DMS 273 (cell line): ENCODE data around the gene ECI1.
A peak's percentile ranks its signal among the peaks of the same experiment; 100 is the strongest.

ENCODE experiments used
- DNase-seq: peaks from one replicate; lab custom pipeline; 2025; ENCODE audit not compliant: unreplicated experiment; lab: John Stamatoyannopoulos, UW

Gene ECI1, protein sequence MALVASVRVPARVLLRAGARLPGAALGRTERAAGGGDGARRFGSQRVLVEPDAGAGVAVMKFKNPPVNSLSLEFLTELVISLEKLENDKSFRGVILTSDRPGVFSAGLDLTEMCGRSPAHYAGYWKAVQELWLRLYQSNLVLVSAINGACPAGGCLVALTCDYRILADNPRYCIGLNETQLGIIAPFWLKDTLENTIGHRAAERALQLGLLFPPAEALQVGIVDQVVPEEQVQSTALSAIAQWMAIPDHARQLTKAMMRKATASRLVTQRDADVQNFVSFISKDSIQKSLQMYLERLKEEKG

DNA sequence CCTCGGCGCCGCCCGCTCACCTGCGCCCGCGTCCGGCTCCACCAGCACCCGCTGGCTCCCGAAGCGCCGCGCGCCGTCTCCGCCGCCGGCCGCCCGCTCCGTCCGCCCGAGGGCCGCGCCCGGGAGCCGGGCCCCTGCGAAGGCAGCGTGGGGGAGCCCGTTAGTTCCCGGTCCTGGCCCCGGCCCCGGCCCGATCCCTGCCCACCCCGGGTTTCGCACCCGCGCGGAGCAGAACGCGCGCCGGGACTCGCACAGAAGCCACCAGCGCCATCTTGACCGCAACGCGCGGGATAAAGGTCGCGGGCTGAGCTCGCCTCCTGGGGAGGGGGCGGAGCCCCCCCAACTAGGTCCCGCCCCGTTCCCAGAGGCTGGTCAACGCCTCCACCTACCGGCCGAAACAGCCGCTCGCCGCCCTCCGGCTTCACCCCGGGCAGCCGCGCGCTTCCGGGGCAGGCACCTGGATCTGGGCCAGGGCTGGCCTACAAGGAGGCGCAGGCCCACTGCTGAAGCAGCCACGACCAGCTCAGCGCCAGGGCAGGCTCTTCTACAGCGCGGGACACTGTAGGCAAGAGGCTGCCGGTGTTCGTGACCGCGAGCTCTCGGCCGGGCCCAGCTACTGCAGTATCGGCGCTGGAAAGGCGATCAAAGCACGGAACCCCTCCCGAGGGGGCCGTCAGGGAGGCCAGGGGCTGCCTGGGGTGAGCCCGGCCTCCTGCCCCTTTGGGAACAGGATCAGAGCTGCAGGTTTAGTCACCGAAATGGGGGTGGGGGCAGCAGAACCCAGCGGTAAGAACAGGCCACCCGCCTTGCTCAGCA, at the start of gene ECI1:
Gene ECI1 (minus strand): TSS at position 292 of the 816 bp plus-strand sequence. CDS start 21 bp downstream, at position 271.
- DNase-seq = peak; percentile 99

DNA sequence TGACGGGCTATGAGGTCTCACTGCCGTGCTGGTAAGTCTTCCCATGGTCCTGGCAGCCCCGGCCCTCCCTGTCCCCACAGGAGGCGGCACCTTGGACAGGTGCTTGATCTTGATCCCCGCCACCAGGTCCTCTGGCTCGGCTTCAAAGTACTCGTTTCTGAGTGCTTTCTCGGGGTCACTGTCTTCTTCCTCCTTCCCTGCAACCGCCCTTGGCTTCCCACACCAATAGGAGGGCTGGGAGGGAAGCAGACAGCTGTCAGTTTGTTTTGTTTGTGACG, 48.5 kb upstream of the ECI1 start:
- no peak for DNase-seq

DNA sequence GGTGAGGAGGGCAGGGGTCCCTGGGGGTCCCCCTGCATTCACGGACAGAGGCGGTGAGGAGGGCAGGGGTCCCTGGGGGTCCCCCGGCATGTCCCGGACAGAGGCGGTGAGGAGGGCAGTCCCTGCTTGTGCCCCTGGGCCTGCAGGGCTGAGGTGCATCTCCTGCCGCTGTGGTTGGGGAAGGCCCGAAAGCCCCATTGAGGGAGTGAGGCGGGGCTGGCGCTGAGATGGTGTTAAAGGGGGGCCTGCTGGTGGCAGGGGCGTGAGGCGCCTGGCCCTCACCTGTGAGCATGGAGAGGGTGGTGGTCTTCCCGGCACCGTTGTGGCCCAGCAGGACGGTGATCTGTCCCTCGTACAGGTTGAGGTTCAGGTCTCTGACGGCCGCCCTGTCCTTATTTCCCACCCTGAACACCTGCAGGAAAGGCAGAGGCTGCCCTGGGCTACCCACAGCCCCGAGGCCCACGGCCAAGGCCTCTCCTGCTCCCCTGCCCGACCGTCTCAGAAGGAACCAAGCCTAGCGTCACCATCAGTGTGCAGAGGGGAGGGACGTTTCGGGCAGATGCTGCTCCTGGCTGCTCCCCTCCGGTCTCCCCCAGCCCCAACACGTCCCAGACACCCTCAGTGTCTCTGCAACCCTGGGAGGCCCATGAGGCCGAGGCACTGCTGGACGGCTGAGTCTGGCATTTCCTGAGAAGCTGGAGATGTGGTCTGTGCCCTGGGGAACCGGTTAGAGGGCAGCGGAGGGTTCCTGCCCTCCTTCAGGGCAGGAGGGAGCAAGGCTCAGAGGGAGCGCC, 47.9 kb upstream of the ECI1 start:
- DNase-seq = no peak

DNA sequence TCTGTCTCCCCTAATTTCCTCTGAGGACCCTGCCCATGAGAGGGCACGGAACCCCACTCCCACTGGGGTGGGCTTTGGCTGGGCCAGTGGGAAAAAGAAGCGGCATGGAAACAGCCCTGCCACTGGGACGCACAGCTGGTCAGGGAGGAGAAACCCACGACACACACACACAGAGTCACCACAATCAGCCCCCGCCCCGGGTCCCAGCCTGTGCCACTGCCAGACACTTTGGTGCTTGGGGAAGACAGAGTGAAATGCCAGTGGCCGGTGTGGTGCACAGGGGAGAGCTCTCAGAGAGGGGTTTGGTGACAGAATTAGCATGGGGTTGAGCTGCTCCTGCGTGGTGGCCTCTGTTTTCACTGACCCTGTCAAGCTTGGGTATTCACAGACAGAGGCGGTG, 47.2 kb upstream of the ECI1 start:
- DNase-seq = no peak

DNA sequence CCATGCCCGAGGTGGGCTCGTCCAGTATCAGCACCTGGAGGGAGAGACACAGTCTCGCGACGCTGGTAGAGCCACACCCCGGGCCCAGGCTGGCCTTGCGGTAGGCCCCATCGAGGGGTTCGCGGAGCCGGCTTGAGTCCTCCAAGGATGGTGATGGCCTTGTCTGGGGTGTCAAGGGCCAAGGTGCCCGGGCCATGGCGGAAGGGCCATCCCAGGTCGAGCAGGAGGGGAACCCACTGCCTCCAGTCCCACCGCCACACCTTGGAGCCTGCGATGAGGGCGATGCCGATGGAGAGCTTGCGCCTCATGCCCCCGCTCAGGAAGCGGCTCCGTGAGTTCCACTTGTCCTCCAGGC, 46.1 kb upstream of the ECI1 start:
- no peak for DNase-seq

DNA sequence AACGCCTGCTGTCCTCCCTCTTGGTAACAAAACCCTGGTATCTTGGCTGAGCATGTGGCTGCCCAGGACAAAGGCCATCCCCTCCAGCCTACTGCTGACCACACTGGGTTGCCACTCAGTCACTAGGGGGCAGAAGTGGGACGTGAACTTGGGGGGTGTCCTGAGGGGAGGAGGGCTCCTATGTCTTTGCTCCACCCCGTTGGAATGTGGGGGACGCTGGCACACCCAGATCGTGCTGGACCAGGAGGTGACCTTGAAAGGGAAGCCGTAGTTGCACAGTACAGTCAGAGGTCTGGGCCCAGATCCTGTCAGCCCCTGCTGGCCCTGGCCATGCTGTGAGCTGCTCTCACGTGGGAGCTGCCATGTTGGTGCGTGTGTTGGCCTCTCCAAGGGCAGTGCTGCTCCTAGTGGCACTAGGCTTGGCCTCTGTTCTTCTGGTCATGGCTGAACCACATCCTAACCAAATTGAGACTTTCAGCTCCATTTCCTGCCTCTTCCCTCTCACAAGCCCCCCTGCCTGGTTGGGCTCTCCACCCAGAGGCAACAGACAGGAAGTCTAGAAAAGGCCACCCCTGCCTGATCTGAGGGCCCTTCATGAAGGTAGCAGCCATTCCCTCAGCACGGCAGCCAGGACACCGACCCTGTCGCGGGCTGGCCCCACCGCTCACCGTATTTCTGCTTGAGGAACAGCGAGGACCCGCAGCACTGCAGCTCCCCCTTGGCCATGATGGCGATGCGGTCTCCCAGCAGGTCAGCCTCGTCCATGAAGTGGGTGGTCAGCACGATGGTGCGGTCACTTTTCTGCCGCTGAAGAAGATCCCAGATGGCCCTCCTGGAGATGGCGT, 45.5 kb upstream of the ECI1 start:
- DNase-seq = peak; percentile 39

DNA sequence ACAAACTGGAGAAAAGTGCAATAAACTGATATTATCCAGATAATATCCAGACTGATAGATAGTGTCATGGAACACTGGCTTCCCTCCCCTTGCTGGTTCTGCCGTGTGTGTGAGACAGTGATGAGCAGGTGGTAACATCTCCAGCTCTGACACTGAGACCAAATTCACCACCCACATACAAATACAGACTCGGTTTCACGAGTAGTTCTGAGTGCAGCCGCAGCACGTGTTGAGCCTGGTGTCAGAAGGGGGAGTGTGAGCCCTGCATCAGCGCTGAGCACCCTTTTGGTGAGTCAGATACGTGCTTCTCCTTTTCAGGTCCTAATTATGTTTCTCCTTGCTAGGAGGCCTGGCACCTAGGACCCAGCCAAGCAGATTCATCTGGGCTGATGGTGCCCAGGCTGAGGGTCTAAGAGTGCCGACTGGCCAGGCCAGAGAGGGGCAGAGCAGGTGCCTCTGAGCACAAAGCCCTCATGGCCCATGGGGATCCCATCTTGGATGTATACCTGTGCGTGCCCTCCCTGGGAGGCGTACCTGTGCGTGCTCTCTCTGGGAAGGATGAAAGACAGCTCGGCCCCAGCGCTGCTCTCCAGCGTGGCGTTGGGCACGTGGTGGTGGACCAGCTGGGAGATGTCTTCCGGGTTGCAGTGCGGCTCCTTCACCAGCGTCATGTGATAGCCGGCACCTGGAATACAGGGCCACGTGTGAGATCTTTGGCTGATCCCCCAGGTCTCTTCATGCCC, 43.8 kb upstream of the ECI1 start:
- DNase-seq = no peak

DNA sequence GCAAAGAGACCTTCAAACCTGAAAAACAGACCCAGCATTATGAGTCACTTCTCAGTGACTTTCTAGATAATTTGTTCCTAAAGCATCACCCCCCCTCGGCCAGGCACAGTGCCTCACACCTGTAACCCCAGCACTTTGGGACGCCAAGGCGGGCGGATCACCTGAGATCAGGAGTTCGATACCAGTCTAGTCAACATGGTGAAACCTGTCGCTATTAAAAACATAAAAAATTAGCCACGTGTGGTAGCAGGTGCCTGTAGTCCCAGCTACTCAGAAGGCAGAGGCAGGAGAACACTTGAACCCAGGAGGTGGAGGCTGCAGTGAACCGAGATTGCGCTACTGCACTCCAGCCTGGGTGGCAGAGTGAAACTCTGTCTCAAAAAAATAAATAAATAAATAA, 40.8 kb upstream of the ECI1 start:
- no peak for DNase-seq

DNA sequence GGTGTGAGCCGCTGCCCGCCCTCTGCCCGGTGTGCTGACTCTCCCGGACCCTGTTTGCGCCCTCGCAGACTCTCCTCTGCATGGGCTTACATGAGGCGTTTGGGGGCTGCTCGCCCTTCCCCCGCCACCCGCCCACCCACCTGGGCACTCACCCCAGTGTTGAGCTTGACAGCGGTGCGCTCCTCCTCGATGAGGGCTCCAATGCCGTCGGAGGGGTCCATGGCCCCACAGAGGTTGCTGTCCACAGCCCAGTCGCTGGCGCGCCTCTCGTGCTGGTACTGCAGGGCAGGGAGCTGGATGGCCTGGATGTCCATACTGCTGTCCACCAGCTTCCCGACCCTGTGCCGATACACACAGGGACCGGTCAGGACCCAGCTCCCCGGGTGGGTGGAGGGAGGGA, 37.9 kb upstream of the ECI1 start:
- DNase-seq = no peak

DNA sequence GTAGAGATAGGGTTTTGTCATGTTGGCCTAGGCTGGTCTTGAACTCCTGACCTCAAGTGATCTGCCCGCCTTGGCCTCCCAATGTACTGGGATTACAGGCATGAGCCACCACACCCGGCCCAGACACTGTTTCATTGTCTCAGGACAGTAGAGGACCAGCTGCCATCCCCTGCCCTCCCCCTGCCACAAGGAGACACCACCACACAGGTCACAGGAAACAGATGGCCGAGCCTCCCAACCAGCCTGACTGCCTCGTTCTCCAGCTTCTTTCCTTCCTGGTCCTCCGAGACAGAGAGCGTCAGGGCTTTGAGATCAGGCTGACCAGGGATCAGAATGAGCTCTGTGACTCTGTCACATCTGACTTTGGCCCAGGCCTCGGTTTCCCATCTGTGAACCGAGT, 37.3 kb upstream of the ECI1 start:
- peak; percentile 51 for DNase-seq

DNA sequence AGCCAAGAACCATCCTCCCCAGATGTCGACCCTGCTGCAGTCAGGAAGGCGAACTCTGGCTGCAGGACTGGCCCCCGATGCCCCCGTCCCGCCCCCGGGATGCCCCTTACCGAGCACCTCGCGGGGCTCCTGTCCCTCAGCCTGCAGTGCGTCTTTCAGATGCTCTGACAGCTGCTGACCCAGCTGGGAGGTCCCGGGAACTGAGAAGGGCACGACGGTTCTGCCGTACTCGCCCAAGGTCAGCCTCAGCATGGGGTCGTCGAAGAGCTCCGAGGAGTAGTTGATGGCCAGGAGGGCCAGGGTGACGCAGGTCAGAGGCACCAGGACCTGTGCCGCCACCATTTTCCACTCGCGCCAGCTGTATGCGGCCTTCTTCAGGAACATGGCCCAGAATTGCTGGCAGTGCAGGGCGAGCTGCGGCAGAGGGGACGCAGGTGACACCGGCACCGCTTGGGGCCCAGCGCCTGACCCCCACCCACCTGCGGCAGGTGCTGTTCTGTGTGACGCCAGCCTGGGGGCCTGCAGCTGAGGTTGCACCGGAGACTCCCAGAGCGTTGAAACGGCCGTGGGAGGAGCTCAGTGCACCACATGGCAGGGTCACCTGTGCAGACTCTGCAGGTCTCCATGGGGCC, 36.6 kb upstream of the ECI1 start:
- no peak for DNase-seq

DNA sequence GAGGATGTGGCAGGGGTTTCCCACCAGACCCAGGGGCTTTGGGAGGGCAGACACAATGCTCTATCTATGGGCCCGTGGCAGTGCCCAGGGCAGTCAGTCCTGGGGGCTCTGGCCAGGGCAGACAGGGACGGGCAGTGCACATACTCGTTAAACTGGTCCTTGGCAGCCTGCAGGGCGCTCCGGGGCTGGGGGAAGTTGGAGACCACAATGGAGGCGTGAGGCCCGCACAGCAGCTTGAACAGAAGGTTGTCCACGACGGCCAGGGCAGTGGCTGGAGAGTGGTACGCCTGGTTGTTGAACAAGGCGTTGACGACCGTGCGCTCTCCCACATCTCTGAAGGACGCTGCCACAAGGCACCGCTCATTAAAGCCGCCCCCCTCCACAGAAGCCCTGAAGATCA, 35.2 kb upstream of the ECI1 start:
- DNase-seq = no peak

DNA sequence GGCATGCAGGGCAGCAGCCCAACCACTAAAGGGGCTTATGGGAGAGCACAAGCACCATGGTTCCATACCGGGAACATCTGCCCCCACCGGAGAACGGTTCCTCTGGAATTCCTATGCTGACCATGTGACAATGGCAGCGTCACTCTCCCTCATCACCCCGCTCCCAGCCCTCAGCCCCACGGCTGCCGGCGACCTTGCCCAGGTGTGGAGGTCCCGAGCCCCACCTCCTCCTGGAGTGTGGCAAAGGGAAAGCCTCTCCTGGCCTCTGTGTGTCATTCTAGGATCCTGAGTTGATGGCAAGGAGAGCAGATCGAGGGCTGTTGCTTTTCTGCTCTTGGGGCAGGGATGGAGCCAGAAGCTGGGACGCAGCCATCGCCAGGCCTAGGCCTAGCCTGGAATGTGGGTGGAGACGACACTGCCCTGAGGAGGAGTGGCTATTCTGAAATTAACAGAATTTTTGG, 34.4 kb upstream of the ECI1 start:
- no peak for DNase-seq

DNA sequence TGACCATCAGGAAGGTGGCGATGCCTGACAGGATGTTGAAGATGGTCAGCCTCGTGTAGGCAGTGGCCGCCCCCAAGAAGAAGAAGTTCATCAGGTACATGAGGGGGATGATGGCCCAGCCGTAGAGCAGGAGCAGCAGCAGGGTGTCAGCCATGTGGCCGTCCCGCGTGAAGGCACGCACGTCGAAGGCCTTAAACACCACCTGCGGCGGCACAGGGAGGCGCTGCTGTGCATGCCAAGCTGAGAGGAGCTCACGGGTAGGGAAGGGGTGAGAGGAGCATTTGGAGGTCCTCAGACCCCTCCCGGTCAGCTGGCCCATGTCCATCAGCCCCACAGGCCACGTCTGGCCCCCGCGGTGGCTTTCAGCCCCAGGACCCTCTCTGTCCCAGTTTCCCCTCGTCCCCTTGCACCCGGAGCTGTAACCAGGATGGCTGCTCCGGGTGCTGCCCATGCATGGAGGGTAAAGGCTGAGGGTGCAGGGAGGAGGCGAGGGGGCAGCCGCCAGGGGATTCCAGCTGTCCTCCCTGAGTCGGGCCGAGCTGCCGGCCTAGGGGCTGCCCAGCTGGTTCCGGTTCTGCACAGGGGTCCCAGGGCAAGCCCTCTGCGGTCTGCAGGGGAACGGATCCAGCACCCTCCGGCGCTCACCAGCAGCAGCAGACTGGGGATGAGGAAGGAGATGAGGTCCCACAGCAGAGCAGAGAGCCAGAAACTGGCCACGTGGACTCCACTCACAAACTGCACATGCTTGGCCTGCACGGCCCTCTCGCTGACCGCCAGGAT, 33.6 kb upstream of the ECI1 start:
- no peak for DNase-seq

DNA sequence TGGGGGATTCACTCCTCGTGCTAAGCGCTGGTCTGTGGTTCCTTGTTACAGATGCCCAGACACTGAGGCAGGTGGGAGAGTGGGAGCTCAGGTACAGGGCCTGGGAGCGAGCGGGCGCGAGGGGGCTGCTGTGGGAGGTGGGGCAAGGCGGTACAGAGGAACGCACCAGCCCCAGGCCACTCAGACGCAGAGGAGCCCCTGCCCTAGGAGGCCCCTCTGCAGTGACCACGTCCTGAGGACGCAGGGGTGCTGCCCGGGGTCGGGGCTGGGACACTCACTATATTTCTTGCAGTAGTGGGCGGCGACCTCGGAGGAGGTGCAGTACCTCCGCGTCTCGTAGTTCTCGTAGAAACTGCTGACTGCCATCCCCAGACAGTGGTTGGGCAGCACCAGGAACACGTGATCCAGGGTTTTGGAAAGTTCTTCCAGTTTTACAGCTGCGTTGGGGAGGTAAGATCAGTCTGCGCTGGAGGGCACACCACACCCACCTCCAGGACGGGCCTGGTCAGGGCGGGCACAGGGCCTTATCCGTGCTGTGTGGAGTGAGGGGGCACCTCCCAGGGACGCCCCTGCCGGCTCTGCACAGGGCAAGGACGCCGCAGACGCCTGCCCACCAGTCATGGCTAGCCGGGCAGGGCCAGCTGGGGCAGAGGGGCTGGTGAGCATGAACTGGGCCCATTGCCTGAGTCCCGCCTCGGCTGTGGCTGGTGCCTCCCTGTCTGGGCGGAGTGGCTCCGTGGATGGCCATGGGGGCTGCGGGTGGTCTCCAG, 32.8 kb upstream of the ECI1 start:
- DNase-seq = no peak

DNA sequence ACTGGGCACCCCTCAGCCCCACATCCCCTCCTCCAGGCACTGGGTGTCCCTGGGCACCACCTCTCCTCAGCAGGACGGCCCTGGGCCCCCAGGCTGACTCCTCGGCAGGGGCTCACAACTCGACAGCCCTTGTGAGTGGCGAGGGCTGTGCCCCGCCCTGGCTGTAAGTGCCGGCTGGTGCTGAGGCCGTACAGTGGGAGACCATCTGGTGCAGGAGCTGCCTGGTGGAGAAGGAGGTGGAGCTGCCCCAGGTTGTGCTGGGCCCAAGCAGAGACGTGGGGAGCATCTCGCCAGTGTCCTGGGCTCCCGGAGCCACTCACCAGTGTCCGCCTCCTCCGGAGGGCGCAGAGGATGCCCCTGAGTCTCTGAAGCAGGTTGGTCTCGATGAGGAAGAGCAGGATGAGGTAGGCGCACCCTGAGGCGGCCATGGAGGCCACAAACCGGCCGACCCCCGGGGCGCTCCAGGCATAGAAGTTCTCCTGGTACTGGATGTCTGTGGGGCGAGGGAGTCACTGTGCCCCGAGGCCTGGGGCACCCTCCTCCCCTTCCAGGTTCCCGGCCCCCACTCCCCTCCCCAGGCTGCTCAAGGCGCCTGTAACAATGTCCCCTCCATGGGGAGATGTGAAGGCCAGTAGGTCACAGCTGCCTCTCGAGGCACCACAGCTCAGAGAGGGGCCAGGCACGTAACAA, 31.6 kb upstream of the ECI1 start:
- DNase-seq = peak; percentile 93

DNA sequence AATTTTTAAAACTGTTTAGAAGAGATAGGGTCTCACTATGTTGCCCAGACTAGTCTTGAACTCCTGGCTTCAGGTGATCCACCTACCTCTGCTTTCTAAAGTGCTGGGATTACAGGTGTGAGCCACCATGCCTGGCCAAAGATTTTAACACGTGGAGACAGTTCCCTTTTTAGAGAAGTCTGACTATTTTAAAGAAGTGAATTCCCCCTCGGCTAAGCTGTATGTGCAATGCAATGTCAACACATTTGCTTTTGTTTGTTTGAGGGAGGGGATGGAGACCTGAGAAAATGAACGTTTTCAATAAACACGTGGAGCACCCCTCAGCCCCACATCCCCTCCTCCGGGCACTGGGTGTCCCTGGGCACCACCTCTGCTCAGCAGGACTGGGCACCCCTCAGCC, 30.9 kb upstream of the ECI1 start:
- DNase-seq = no peak
